GM18498 (cell line): ENCODE measurements around the gene INTS6.

Experiments used
- ATAC-seq: cut with Tn5 transposase; IDR thresholded peaks from one replicate; pipeline ENCODE4 v1.9.1; 2021; ENCODE audit warnings: mild to moderate bottlenecking, moderate library complexity; ENCODE audit not compliant: unreplicated experiment

INTS6 gene

DNA sequence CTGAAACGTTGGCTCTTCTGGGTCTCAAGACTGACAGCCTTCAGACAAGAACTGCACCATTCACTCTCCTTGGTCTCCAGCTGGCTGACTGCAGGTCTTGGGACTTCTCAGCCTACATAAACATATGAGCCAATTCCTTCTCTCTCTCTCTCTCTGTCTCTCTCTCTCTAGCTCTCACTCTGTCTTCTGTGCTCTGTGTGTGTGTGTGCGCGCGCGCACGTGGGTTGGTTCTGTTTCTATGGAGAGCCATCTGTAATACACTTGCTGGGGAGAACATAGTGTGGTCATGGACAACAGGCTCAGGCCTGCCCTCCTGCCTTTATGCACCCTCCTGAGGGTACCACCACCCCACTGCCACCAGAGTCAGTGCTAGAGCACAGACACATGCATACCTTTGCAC lies 127.0 kb downstream of the INTS6 start:
- no peak for ATAC-seq

- ATAC-seq: peak; percentile 59
These were observed 128.0 kb downstream of the INTS6 start for GRCh38 chr13:51324714-51325420.

GRCh38 chr13:51323824-51324511 lies 128.9 kb downstream of the INTS6 start:
- no peak for ATAC-seq

GRCh38 chr13:51322826-51323225 lies 130.0 kb downstream of the INTS6 start:
- no peak for ATAC-seq

- ATAC-seq: no peak
These were observed 131.0 kb downstream of the INTS6 start for GRCh38 chr13:51321836-51322235.

- ATAC-seq: no peak
These were observed 134.0 kb downstream of the INTS6 start for GRCh38 chr13:51318876-51319275.

DNA sequence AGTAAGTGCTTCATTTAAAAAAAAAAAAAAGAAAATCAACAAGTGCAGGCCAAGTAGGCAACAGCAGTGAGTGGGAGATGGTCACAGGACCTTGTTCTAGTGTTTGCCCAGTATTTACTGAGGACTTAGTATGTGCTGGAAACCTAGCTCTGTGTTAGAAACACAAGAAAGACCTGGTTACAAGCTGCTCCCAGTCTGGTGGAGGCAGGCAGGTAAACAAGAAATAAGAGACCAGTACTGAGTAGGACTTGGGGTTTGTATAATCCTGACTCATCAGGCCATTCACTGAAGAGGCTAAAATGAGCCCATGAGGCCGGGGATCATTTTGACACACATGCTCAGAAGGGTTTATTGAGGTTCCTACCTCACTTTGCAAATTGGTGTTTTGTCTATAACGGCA lies 134.8 kb downstream of the INTS6 start:
- ATAC-seq: no peak

DNA sequence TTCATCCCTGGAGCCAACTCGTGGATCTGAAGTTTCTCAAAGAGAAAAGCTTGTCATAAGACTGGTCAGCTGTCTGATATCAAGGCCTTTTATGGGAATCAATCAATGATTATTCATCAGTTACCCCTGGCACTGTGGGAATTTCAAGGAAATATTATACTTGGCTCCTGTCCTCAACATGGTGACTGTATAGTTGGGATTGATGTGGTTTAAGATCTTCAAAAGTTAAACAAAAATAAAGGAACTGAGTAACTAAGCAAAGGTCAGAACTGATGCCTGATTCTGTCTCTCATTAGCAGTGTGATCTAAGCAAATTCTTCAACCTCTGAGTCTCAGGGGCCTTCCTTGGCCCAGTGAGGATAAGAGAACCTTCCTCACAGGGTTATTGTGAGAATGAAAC lies 135.6 kb downstream of the INTS6 start:
- no peak for ATAC-seq

GRCh38 chr13:51313619-51314018 lies 139.2 kb downstream of the INTS6 start:
- ATAC-seq: no peak

DNA sequence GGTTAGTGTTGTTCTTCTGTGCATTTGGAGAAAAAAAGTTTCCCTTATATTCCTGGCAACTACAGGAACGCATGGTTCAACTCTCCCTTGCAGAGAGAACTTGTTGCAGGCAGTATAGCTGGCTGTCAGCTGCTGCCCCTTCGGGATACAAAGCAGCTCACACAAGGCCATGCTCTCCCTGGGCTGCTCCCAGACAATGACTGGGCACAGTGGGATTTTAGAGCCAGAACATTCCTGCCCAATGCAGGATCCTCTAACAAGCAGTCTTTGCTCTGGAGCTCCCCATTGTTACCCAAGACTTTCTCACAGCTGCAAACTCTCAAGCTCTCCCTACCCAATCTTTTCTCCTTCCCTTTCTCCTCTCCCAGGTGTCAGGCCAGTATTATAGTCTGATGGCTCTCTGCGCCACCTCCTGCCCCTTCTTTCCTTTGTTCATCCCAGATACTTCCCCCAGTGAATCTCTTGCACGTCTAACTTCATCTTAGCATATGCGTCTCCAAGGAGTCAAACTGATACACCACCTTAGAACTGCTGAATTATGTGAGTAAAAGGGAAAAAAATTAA lies 140.8 kb downstream of the INTS6 start:
- no peak for ATAC-seq
